ENCODE measurements around the gene THAP4.

DNA sequence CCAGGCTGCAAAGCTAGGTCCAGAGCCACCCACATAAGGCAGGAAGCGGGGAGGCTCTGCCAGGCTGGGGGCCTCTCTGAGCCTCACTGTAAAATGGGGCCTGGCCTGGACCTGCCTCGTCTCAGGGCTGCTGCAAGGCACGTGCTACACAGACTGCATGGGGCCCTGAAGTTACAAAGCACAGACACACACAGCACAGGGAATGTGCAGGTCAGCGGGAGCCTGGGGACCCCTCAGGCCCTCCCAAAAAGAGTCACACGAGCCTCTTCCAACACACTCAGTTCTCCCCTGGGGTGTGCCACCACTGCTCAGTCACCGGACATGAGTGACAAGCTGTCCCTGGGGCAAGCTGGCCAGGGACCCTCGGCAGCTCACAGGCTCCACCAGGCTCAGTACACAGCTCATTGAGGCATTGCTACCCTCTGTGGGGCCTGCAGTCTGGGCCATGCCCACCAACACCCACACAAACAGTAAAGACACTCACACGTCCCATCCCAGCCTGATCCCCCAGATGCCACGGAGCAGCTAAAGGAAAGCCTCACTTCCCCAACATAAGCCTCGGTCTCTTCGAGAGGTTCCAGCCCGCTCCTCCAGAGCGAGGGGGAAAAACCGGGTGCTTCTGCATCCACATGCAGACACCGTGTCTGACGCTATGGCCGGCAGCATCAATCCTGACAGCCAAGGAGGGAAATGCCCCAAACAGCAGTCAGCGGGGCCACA lies 44.7 kb downstream of the THAP4 start:
- TF ChIP-seq, protein P1, sequence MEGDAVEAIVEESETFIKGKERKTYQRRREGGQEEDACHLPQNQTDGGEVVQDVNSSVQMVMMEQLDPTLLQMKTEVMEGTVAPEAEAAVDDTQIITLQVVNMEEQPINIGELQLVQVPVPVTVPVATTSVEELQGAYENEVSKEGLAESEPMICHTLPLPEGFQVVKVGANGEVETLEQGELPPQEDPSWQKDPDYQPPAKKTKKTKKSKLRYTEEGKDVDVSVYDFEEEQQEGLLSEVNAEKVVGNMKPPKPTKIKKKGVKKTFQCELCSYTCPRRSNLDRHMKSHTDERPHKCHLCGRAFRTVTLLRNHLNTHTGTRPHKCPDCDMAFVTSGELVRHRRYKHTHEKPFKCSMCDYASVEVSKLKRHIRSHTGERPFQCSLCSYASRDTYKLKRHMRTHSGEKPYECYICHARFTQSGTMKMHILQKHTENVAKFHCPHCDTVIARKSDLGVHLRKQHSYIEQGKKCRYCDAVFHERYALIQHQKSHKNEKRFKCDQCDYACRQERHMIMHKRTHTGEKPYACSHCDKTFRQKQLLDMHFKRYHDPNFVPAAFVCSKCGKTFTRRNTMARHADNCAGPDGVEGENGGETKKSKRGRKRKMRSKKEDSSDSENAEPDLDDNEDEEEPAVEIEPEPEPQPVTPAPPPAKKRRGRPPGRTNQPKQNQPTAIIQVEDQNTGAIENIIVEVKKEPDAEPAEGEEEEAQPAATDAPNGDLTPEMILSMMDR (optimal IDR thresholded peaks at IDR 0.05 in 1 of 3, IDR thresholded peaks at IDR 0.05 in 1 of 3, conservative IDR thresholded peaks at IDR 0.05 in 1 of 3; ENCODE audit: extremely low read depth in 1 of 3, insufficient read depth in 2 of 3, low read length in 3 of 3) = no peak
- TF ChIP-seq EZH2 (IDR thresholded peaks at IDR 0.05; ENCODE audit: low read length) = no peak

Measured in keratinocyte (primary cell).